Vagina (tissue), 2 donors: Measurements from ENCODE around the gene CS.

Experiments
- POLR2AphosphoS5 ChIP-seq, 2 donors: sonication (generic); formaldehyde crosslinking; IDR thresholded peaks; one replicate each; pipeline ENCODE4 v1.9.0; 2017; ENCODE audit warnings: antibody characterized with exemption in 2 of 2, mild to moderate bottlenecking in 2 of 2, low read depth in 1 of 2; ENCODE audit not compliant: insufficient read depth in 1 of 2
- TF ChIP-seq, protein P1 (sequence below), 3 experiments: fragments of 450-650 bp in 2 of 3; fragments of 200-600 bp in 1 of 3; sonication (generic) in 1 of 3; IDR thresholded peaks; one replicate each; pipeline ENCODE4 v1.5.1; 2017 to 2019; ENCODE audit warnings: antibody characterized with exemption in 3 of 3, mild to moderate bottlenecking in 2 of 3, moderate library complexity in 2 of 3

DNA sequence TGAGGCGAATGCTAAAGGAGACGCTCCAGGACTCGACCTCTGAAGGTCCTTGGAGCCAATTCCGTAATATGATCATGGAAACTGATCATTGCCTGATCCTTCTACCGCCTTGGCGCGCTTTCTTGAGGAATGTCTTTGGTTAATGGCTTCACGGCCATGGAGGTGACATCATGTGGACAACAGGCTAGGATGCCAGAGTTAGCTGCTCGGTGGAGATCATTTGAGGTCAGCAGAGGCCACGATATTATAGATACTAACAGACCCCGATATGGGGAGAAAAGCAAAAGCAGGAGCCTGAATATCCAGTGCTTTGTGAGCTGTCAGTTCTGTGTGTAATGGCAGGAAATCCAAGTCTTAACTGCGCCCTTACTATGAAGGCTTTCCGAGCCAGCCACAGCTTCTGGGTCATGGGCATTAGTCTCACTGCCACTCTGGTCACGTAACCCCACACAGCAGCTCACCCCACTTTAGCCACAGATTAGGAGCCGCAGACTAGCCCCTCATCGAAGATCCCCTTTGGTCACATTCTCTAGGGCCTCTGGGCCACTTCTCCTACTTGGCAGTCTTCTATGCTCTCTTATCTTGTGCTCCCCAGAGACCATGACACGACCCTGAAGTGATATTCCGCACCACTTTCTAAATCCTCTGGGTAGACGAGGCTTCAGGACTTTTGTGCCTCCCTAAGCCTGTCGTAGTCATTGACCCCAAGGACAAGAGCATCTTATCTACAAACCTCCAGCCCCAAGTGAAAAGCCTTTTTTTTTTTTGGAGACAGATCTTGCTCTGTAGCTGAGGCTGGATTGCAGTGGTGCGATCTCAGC, 724 bp upstream of the CS start:
- no peak for TF ChIP-seq POLR2AphosphoS5 (IDR thresholded peaks at IDR 0.05; ENCODE audit: insufficient read depth in 1 of 2, low read depth in 1 of 2)
- TF ChIP-seq, protein P1, sequence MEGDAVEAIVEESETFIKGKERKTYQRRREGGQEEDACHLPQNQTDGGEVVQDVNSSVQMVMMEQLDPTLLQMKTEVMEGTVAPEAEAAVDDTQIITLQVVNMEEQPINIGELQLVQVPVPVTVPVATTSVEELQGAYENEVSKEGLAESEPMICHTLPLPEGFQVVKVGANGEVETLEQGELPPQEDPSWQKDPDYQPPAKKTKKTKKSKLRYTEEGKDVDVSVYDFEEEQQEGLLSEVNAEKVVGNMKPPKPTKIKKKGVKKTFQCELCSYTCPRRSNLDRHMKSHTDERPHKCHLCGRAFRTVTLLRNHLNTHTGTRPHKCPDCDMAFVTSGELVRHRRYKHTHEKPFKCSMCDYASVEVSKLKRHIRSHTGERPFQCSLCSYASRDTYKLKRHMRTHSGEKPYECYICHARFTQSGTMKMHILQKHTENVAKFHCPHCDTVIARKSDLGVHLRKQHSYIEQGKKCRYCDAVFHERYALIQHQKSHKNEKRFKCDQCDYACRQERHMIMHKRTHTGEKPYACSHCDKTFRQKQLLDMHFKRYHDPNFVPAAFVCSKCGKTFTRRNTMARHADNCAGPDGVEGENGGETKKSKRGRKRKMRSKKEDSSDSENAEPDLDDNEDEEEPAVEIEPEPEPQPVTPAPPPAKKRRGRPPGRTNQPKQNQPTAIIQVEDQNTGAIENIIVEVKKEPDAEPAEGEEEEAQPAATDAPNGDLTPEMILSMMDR (IDR thresholded peaks at IDR 0.05) = no peak
